ENCODE data around the gene XYLT1.

DNA sequence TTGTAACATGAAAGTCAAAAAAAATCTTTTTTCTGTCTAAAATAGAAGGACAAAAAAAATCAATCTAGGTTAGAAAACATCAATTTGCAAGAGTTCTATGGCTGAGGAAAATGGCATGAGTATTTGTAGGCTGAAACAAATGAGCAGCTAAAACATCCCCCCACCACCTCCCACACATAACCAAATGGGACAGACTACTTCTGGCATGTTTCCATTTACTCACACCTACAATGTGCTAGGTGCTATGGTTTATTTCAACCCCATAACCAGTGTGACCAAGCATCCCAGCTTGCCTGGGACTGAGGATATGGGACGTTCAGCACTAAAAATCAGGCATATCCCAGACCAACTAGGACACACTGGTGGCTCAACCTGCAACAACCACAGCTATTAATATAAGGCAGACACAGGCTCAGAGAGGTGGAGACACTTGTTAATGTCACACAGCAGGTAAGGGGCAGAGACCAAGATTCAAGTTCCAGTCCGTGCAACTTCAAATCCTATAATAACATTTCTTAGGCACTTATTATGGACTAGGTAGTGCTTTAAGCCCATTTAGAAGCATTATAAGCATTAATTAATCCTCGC is 96.0 kb downstream of the XYLT1 start:
- TF ChIP-seq, protein P1, sequence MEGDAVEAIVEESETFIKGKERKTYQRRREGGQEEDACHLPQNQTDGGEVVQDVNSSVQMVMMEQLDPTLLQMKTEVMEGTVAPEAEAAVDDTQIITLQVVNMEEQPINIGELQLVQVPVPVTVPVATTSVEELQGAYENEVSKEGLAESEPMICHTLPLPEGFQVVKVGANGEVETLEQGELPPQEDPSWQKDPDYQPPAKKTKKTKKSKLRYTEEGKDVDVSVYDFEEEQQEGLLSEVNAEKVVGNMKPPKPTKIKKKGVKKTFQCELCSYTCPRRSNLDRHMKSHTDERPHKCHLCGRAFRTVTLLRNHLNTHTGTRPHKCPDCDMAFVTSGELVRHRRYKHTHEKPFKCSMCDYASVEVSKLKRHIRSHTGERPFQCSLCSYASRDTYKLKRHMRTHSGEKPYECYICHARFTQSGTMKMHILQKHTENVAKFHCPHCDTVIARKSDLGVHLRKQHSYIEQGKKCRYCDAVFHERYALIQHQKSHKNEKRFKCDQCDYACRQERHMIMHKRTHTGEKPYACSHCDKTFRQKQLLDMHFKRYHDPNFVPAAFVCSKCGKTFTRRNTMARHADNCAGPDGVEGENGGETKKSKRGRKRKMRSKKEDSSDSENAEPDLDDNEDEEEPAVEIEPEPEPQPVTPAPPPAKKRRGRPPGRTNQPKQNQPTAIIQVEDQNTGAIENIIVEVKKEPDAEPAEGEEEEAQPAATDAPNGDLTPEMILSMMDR (IDR thresholded peaks at IDR 0.05; ENCODE audit: low read depth, low read length, poor library complexity, severe bottlenecking) = no peak
- no peak for TF ChIP-seq EZH2phosphoT487 (IDR thresholded peaks at IDR 0.05; ENCODE audit: borderline replicate concordance, low read length)

All from DOHH2 (cell line).